Measurements from ENCODE around the gene SNAI1.
"Not testable (repeated sequence)": the region's sequence is repeated elsewhere in the genome, so short reads cannot be mapped to it uniquely, and the experiment has no call there.

Gene SNAI1

DNA sequence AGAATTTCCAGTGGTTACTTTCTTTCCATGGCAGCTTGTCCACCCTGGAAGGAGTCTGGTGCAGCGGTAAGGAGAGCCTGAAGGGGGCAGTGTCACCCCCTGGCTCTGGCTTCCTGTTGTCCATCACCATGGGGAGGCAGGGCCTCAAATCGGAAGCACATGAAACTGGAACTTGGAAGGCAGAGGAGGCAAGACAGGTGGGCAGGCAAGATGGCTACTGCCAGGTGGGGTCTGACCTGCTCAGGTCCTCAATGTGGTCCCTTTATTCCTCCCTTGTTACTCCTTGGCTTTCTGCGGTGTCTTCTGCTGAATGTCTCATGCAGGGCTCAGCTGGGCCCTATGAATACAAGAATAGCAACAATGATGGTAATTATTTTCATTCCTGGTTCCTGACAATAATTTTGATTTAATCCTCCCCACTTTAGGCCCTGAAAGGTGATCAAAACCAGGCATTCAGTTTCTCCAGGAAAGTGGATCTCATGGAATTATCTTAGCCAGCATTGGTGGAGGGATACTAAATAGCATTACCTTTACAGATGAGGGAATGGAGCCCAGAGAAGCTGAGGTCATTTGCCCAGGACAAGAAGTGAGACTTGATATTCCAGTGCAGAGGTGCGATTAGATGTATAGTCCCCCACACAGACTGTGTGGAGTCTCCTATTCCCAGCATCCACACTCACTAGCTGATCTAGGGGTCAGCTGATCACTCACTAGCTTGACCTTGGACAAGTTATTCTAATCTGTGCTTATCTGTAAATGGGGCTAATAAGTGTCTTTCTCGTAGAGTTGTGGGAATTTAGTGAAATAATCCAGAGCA lies 17.6 kb upstream of the SNAI1 start:
- DNase-seq = peak; percentile 70

DNA sequence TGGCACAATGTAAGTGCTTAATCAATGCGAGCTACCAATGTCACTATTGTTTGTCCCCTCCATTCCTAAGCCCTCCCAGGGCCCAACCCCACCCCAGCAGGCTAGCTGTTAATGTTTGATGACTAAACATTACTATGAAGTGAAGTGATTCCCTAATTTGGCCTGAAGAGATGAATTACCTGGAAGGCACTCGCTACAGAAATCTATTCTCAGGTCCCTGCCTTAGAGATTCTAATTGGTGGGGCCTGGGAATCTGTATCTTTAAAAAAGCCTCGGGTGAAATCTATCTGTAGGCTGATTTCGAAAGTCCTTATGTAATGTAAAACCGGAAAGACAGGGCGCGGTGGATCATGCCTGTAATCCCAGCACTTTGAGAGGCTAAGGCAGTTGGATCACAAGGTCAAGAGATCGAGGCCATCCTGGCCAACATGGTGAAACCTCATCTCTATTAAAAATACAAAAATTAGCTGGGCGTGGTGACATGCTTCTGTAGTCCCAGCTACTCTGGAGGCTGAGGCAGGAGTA lies 16.9 kb upstream of the SNAI1 start:
- DNase-seq = no peak

DNA sequence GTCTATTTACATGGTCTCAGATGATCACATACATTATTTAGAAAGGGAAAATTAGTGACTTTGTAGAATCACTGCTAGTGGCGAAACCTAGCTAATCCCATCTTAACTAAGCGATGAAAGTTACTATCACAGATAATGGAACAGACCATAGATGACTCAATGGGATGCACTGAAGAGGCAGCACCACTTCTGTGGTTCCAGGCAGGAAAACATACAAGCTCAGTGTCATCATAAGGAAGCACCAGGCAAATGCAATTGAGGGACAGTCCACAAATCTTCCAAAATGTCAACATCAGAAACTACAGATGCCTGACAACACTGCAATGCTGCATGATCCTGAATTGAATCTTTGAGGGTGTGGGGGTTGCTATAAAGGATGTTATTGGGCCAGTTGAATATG lies 15.9 kb upstream of the SNAI1 start:
- DNase-seq = no peak

DNA sequence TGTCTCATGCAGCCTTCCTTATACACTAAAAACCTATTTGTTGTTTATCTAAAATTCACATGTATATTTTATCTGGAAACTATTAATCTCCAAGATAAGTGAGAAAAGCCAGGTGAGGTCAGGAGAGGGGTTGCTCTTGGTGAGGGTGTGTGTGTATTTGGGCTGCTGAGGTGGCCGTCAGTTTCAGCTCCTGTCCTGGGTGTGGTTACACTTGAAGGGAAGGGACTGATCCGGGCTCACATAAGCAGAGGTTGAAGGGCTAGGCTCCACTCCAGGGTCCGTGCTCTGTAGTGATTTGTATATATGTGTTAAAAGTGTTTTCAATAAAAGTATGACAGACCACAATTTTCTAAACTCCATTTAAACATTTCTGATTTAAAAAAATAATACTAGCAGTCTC lies 13.5 kb upstream of the SNAI1 start:
- no peak for DNase-seq

DNA sequence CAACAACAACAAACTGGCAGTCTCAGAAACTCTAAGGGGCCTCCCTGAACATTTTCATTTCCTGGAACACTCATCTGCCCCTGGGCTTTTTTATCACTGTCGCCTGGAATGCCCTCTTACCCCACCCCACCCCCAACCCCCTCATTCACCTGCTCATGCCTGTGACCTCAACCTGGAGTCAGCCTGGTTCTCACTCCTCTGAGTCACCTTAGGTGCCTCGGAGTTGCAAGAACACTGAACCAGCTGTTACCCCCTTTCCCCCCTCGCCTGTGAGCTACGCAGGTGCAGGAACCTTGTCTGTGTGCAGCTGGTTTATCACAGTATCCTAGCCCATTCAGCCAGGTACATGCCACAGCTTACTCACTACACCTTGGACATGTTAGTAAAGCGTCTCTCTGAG lies 12.8 kb upstream of the SNAI1 start:
- no peak for DNase-seq

DNA sequence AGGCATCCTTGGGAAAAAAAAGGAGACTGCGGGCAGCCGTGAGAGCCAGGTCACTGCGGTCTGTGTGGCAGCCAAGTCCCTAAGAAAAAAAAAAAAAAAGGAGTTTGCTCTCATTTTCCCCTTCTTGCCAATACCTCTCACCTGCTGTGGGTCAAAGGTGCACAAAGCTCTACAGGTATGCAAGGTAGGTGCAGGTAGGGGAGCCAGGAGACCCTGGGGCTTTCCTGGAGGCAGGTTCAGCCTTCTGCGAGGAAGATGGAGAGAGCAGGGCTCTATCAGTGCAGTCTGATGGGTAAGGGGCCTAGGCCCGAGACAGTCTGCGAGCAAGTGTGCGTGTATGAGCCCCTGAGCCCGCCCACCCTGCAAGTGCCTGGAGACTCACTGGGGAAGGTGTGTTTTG lies 12.3 kb upstream of the SNAI1 start:
- DNase-seq = no peak

DNA sequence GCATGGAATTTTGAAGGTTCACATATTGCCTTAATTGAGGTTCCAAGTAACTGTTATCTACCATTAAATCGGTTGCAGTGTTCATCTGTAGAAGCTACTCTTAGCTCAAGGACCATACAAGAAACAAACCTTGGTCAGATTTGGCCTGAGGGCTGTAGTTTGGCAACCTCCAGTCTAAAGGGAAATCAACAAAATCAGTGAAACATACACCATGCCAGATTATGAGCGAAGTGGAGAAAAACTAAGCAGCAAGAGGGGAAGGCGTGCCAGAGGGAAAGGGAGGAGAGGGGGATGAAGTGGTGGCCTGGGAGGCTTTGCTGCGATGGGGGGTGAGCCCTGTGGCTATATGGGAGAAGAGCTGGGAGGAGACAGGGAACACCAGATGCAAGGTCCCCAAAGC lies 8.8 kb upstream of the SNAI1 start:
- DNase-seq = no peak

DNA sequence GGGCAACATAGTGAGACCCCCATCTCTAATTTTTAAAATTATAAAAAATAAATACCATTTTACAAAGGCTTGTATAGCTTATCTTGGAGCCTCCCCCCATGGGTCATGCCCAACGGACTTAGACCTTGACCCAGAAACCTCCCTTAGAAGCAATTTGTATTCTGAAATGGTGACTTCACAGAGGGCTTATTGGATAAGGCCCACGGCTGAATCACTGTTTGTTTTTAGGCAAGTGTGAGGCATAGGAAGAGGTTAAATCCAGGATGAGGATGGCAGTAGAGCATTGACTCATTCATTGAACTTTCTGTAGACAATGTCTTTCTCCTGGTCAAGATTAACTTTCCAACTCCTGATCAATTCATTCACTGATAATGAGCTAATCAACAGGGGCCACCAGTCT lies 6.2 kb upstream of the SNAI1 start:
- no peak for DNase-seq

DNA sequence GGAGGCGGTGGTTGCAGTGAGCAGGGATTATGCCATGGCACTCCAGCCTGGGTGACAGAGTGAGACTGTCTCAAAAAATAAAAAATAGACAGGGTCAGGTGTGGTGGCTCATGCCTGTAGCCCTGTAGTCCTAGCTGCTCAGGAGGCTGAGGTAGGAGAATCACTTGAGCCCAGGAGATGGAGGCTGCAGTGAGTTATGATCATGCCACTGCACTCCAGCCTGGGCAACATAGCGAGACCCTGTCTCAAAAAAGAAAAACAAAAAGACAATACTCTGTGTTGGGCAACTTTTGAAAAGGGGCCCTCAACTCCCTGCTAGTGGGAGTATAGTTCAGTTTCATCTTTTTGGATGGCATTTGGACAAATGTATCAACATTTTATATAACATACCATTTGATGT lies 5.0 kb upstream of the SNAI1 start:
- not testable (repeated sequence) for DNase-seq

DNA sequence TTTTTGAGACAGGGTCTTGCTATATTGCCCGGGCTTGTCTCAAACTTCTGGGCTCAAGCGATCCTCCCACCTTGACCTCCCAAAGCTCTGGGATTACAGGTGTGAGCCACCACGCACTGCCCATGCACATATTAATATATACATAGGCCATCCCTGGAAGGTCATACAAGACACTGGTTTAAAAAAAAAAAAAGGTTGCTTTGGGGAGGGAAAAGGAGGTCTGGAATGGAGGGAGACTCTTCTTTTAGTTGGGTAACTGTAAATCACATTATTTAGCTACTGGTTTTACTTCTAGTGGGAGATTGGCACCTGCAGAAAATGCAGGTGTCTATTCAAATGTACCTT lies 4.1 kb upstream of the SNAI1 start:
- DNase-seq = no peak

DNA sequence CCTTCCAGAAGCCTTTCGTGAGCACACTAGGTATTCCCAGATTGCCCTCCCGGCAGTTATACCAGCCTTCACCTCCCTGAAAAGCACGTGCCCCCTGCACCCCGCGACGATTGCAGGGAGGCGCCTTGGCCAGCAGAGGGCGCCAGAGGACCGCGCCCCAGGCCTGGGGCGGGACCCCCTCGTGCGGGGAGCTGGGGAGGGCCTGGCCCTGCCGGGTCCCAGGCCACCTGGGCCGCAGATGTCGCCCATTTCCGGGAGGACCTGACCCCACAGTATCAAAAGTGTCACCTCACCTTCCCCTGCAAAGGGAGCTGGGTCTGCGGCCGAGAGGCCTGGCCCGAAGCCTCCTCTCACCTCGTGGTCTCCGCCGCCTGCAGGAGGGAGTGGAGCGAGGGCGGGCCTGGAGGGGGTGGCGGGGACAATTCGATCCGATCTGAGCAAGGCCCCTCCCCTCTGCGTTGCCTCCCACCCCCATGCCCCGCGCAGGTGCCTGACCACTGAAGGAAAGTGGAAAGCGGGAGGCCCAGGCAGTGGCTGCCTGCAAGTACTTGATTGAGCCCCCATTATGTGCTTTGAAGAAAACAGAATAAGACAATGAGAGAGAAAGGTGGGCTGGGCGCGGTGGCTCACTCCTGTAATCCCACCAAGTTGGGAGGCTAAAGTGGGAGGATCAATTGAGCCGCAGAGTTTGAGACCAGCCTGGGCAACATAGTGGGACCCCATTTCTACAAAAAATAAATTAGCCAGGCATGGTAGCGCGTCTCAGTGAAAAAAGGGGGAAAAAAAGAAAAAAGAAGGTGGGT lies 3.5 kb upstream of the SNAI1 start:
- peak; percentile 69 for DNase-seq

DNA sequence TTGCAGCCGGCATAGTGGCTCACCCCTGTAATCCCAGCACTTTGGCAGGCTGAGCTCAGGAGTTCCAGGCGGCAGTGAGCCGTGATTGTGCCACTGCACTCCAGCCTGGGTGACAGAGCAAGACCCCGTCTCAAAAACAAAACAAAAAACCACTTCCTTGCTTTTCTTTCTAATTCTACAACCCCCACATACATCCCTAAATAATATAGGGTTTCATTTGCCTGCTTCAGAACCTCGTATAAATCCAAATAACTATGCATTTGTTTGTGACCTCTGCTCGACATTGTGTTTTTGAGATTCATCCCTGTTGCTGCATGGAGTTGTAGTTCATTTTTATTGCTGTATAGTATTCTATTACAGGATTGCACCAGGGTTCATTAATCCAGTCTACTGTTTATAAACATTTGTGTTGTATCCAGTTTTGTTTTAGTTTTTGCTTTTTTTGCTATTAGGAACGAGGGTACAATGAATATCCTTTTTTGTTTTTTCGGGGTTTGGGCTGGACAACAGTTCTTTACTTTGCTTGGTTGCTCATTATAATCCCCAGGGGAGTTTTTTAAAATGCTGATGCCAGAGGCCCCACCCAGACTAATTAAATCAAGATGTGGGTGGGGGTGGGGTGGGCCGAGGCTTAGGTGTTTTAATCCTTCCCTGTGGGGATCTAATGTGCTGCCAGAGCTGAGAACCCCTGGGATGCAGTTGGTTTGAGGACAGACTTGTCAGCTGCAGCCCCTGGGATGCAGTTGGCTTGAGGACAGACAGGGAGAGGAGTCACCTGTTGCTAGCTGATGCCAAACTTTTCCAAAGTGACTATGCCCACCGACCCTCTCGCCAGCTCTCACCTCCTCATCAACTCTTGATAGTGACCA lies 2.4 kb upstream of the SNAI1 start:
- no peak for DNase-seq

DNA sequence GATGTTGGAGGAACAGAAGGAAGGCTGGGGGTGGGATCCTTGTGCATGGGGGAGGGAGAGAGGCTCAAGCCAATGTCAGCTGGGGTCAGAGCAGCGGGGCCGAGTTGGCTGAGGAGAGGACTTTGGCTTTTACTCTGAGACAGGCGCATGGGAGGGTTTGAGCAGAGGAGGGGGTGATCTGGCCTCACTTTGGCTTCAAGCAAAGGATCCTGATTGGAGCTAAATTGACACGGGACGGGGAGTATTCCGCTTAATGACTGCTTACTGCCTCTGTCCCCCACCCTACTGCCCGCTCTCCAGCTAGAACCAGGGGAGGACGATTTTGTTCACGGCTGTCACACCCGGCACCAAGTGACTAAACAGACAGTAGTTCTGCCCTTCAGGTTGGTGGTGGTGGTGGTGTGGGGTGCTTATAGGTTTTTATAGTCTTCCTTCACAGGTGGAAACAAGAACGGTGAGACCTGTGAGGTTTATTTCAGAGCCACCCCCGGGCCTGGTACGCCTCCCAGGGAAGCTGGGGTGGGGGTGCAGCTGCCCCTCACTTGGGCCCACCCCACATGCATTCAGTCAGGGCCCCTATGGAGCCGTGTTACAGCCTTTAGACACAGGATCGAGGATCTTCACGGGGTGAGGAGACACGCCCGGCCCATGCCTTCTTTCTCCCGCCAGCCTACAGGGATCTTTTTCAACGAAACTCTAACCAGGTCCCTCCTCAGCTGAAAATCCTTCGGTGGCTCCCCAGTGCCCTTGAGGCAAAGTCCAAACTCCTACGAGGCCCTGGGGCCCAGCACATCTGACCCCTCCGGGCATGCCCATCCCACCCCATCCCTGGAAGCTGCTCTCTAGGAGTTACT lies 1.3 kb upstream of the SNAI1 start:
- DNase-seq = no peak

DNA sequence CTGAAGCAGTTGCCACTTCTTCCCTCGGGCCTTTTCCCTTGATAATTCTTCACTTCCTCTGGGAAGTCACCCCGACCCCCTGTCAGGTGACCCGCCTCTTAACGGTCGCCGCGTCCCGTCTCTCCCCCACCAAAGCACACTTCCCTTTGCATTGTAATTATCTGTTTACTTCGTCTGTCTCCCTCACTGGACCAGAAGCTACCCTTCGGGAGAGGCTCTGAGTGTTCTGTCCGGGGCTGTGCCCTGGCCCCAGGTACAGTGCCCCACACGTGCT lies 771 bp upstream of the SNAI1 start:
- DNase-seq = no peak

DNA sequence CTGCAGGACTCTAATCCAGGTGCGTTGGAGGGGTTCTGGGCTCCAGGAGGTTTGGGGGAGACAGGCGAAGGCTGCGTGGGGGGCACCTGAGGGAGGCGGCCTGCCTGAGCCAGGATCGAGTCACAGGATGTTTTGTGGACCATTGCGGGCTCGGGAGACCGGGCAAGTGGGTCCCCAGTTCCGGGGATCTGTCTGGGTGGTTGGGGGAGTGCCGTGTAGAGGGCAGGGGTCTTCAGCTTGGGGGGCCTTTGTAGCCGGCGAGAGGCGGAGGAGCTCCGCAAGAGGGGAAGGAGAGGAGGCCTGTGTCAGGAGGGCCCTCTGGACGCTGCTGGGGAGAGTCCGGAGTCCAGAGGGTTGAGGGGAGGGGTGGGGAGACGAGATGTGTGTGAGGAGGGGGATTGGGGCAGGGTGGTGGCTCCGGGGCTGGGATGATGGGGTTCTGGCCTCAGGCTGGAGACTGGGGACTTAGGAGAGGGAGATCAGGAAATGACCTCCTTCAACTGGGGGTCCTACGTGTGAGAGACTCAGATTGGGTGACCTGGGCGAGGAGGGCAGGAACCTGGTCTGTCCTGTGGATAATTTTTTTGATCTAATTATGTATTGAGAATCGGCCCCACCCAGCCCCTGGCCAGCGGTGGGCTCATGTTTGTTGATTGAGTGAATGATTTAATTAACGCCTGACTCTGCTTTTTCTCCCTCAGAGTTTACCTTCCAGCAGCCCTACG lies 505 bp downstream of the SNAI1 start:
- no peak for DNase-seq

DNA sequence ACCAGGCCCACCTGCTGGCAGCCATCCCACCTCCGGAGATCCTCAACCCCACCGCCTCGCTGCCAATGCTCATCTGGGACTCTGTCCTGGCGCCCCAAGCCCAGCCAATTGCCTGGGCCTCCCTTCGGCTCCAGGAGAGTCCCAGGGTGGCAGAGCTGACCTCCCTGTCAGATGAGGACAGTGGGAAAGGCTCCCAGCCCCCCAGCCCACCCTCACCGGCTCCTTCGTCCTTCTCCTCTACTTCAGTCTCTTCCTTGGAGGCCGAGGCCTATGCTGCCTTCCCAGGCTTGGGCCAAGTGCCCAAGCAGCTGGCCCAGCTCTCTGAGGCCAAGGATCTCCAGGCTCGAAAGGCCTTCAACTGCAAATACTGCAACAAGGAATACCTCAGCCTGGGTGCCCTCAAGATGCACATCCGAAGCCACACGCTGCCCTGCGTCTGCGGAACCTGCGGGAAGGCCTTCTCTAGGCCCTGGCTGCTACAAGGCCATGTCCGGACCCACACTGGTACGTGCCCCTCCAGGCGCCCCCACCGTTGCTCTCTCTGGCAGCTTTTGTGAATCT lies 1.1 kb downstream of the SNAI1 start:
- DNase-seq = no peak

DNA sequence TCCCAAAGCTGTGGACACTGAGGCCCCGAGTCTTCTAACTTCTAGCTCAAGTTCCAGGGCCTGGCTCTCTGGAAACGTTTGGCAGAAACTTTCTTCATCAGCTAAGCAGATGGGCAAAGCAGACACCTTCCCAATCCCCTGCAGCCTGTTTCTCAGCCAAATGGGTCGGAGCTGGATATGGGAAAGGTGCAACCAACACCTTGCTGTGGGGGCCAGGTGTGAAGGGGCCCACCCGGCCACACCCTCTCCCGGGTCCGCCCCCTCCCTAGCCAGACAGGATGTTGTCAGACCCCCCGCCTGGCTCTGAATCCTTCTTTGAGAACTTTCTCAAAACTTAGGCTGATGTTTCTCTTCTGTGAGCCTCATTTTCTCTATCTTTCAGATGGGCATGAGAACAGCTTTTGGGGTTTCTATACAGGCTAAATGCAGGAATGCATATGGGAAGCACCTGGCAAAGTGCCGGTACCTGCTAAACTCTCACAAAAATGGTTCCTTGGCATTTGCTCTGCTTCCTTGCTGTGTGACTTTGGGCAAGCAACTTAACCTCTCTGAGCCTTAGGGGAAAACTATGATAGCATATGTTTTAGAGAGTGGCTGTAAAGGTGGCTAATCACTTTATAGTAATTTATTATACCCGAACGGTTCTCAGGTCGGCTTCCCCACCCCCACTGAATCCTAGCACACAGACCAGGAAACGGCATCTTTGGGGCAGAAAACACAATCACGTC lies 1.8 kb downstream of the SNAI1 start:
- no peak for DNase-seq

DNA sequence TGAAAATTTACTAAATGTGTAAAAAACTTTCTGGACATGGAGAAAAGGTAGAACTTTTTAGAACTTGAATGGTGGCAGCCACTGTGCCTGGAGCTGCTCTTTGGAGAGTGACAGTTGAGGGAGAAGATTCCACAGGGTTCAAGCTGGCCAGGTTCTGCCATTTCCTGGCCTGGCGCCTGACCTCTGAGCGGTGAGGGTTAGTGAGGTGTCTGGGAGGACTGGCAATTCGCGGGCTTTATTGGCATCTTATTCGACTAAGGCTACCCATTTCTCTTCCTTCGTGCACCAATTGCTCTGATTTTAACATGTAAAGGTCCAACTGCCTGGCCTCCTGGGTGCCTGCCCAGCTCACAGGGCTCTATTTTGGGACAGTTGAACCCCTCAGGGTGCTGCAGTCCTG lies 2.4 kb downstream of the SNAI1 start:
- no peak for DNase-seq

DNA sequence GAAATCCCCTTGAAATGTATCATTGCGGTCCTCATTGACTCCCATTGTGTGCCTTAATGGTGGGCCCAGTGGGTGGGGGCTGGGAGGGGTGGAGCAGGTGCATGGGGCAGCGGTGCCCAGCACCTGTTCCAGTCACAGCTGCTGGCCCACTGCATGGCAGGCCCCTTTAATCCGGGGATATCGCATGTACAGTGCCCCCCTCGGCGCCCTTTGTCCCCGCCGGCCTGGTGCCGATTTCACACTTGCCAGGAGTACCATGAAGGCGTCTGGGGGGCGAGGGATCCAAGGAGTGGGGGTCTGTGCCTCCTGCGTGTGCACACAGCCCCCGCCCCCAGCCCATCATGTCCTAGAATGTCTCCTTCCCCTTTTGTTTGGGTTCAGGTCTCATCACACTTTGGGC lies 2.8 kb downstream of the SNAI1 start:
- DNase-seq = no peak

DNA sequence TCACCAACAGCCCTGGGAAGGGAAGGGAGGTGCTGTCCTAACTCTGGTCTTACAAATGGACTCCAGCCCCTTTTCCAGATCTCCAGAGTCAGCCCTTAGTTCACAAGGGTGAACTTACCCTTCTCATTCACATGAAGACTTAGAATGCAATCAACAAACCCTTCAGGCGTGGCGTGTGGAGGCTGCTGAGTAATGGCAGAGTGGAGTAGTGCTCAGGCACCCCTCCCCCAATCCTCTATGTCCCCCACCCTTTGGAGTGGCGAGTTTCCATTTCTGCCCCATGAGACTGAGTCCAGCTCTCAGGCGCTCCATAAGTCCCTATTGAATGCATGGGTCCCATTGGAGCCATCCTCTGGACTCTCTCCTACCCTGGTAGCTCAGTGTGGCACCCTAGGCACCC lies 3.3 kb downstream of the SNAI1 start:
- DNase-seq = no peak

Measured in hematopoietic multipotent progenitor cell treated with erythropoietin and hydrocortisone succinate and interleukin-3 and kit ligand, for 4 days (in vitro differentiated cells).